ENCODE results near the gene PHETA2. TPM values are rescaled to one million over a fixed set of nuclear protein-coding genes. Genes with fewer than 3 reads are reported as not detected.

PHETA2 gene
- total RNA-seq, 1 donor from 2014 or later = 0.88 TPM

DNA sequence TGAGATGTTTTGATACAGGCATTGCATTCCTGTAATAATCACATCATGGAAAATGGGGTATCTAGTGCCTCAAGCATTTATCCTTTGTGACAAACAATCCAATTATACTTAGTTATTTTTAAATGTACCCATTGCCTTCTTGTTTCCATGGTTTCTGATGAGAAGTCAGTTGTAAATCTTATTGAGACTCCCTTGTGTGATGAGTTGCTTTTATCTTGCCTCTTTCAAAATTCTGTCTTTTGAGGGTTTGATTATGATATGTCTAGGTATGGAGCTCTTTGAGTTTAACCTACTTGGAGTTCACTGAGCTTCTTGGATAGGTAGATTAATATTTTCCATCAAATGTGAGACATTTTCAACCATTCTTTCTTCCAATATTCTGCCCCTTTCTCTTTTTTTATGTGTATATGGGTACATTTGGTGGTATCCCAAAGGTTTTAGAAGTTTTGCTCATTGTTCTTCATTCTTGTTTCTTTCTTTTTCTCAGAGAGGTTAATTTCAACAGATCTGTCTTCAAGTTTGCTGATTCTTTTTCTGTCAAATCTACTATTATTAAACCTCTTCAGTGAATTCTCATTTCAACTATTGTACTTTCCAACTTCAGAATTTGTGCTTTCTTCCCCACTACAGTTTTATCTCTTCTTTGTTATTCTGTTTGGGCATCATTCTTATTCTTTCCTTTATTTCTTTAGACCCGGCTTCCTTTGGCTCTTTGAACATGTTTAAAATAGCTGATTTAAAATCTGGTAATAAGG lies 17.1 kb upstream of the PHETA2 start:
- H3K27ac Mint-ChIP-seq (ENCODE audit: unreplicated experiment) = no peak overlapping the region
- no peak for DNase-seq
- TF ChIP-seq, protein P1, sequence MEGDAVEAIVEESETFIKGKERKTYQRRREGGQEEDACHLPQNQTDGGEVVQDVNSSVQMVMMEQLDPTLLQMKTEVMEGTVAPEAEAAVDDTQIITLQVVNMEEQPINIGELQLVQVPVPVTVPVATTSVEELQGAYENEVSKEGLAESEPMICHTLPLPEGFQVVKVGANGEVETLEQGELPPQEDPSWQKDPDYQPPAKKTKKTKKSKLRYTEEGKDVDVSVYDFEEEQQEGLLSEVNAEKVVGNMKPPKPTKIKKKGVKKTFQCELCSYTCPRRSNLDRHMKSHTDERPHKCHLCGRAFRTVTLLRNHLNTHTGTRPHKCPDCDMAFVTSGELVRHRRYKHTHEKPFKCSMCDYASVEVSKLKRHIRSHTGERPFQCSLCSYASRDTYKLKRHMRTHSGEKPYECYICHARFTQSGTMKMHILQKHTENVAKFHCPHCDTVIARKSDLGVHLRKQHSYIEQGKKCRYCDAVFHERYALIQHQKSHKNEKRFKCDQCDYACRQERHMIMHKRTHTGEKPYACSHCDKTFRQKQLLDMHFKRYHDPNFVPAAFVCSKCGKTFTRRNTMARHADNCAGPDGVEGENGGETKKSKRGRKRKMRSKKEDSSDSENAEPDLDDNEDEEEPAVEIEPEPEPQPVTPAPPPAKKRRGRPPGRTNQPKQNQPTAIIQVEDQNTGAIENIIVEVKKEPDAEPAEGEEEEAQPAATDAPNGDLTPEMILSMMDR (IDR thresholded peaks at IDR 0.05; ENCODE audit: partially characterized antibody, unreplicated experiment) = no peak
- no peaks in the 10 kb centered on the region for H3K27me3 Mint-ChIP-seq (ENCODE audit: unreplicated experiment)
- no peak overlapping the region for H3K4me3 Mint-ChIP-seq (ENCODE audit: unreplicated experiment)
- H3K4me1 Mint-ChIP-seq (ENCODE audit: low read depth, unreplicated experiment) = no peaks in the 10 kb centered on the region
- H3K9me3 Mint-ChIP-seq (ENCODE audit: unreplicated experiment) = peaks cover 2% of the 10 kb centered on the region
- peaks cover 33% of the 10 kb centered on the region for H3K36me3 Mint-ChIP-seq (ENCODE audit: unreplicated experiment)

DNA sequence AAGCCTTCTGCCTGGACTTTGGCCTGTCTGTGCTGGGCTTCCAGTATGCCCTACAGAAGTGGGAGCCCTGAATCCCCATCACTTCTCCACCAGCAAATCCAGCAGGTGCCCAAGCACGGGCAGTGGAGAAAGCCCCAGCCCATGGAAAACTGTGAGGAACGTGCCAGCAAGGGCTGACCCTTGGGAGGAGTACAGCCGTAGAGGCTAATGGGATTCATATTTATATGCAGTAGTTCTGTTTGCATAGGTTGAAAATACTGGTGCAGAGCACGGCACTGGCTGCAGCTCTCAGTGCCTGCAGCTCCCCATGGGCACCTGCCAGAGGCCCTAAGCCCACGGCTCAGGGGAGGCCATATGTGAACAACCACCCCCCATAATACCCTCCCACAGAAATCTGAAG lies 13.6 kb upstream of the PHETA2 start:
- H3K4me3 Mint-ChIP-seq (ENCODE audit: unreplicated experiment) = no peak overlapping the region
- DNase-seq = no peak
- H3K4me1 Mint-ChIP-seq (ENCODE audit: low read depth, unreplicated experiment) = no peaks in the 10 kb centered on the region
- no peak overlapping the region for H3K27ac Mint-ChIP-seq (ENCODE audit: unreplicated experiment)
- TF ChIP-seq, protein P1 (IDR thresholded peaks at IDR 0.05; ENCODE audit: partially characterized antibody, unreplicated experiment) = no peak
- peaks cover 38% of the 10 kb centered on the region for H3K36me3 Mint-ChIP-seq (ENCODE audit: unreplicated experiment)
- H3K27me3 Mint-ChIP-seq (ENCODE audit: unreplicated experiment) = no peaks in the 10 kb centered on the region
- peaks cover 2% of the 10 kb centered on the region for H3K9me3 Mint-ChIP-seq (ENCODE audit: unreplicated experiment)

DNA sequence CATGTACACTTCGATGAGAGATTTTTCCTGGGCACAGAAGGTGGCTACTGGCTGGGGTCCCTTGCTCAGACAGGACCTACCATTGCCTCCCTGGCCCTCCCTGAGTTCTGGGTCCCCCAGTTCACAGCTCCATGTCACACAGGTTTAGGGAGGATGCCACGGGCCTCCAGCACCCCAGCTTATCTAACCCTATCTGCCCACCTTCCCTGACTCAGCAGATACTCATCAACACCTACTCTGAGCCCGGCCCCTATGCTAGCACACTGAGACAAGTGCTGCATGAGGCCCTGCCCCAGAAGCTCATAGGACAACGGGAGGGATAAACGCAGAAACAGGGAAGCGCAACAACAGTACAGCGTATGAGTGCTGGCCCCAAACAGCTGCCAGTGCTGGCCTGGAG lies 13.0 kb upstream of the PHETA2 start:
- DNase-seq = no peak
- Mint-ChIP-seq H3K27ac (ENCODE audit: unreplicated experiment) (no peak overlapping the region), H3K4me1 (ENCODE audit: low read depth, unreplicated experiment) (no peaks in the 10 kb centered on the region), H3K4me3 (ENCODE audit: unreplicated experiment) (no peak overlapping the region), H3K9me3 (ENCODE audit: unreplicated experiment) (peaks cover 4% of the 10 kb centered on the region), H3K27me3 (ENCODE audit: unreplicated experiment) (no peaks in the 10 kb centered on the region), H3K36me3 (ENCODE audit: unreplicated experiment) (peaks cover 33% of the 10 kb centered on the region)
- TF ChIP-seq, protein P1 (IDR thresholded peaks at IDR 0.05; ENCODE audit: partially characterized antibody, unreplicated experiment) = no peak

DNA sequence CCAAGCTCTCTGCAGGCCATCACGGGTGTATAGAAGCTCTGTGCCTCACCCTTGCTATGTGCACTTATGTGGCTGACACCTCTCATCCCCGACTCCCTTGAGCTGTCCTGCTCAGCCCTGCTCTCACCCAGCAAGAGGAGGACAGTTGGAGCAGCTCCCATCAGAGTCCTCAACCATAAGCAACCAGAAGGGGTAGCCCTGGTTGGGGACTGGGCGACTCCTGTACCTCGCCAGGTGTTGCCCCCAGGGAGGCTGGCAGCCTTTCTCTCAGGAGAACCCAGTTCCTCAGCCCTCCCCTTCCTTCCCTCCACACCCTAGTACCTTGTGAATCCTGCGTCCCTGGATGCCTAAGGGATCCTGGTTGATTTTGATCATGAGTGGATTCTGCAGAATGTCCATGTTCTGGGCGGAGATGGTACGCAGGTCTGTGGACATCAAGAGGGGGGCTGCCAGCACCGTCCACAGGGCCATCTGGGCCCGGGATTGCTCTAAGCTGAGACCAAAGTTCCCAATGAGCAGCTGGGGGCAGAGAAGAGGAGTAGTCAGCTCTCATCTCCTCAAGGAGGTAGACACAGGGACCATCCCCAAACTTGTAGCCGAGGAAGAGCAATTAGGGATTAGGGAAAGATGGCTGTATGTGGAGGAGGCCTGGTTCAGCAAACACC lies 11.4 kb upstream of the PHETA2 start:
- Mint-ChIP-seq H3K9me3 (ENCODE audit: unreplicated experiment) (peaks cover 3% of the 10 kb centered on the region), H3K4me1 (ENCODE audit: low read depth, unreplicated experiment) (no peaks in the 10 kb centered on the region), H3K36me3 (ENCODE audit: unreplicated experiment) (peaks cover 21% of the 10 kb centered on the region), H3K27ac (ENCODE audit: unreplicated experiment) (no peak overlapping the region), H3K4me3 (ENCODE audit: unreplicated experiment) (no peak overlapping the region), H3K27me3 (ENCODE audit: unreplicated experiment) (no peaks in the 10 kb centered on the region)
- TF ChIP-seq, protein P1 (IDR thresholded peaks at IDR 0.05; ENCODE audit: partially characterized antibody, unreplicated experiment) = no peak
- no peak for DNase-seq

DNA sequence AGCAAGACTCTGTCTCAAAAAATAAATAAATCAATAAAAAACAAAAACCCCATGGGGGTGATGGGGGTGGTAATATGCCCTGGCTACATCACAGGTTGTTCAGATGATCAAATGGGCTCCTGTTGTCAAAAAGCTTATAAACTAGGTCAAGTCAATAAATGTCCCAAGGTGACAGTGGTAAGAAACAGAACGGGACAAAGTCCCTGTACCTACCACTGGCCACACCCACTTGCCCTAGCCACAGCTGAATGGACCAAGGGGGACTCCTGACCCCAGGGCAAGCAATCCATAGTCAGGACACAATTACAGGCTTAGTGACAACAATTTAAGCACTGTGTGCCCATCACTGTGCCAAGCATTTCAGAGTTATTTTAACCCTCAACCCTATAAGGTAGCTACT lies 9.4 kb upstream of the PHETA2 start:
- Mint-ChIP-seq H3K27ac (ENCODE audit: unreplicated experiment) (no peak overlapping the region), H3K4me3 (ENCODE audit: unreplicated experiment) (no peak overlapping the region), H3K4me1 (ENCODE audit: low read depth, unreplicated experiment) (no peaks in the 10 kb centered on the region), H3K36me3 (ENCODE audit: unreplicated experiment) (peaks cover 6% of the 10 kb centered on the region), H3K27me3 (ENCODE audit: unreplicated experiment) (no peaks in the 10 kb centered on the region), H3K9me3 (ENCODE audit: unreplicated experiment) (peaks cover 3% of the 10 kb centered on the region)
- DNase-seq = no peak
- TF ChIP-seq, protein P1 (IDR thresholded peaks at IDR 0.05; ENCODE audit: partially characterized antibody, unreplicated experiment) = no peak

All from glutamatergic neuron (in vitro differentiated cells).